Measurements from ENCODE around the gene SDK2.

SDK2 gene

GRCh38 chr17:73609060-73609459 is 35.2 kb downstream of the SDK2 start:
- DNase-seq, result no peak

- no peak for DNase-seq
Measured at GRCh38 chr17:73605444-73605843, 38.8 kb downstream of the SDK2 start.

- DNase-seq, result no peak
Measured at GRCh38 chr17:73604476-73604875, 39.8 kb downstream of the SDK2 start.

GRCh38 chr17:73603971-73604370 is 40.3 kb downstream of the SDK2 start:
- no peak for DNase-seq

- no peak for DNase-seq
Measured at GRCh38 chr17:73600103-73600871, 44.0 kb downstream of the SDK2 start.

GRCh38 chr17:73599599-73599998 is 44.6 kb downstream of the SDK2 start:
- no peak for DNase-seq

GRCh38 chr17:73598212-73598611 is 46.0 kb downstream of the SDK2 start:
- no peak for DNase-seq

- DNase-seq, result no peak
Measured at GRCh38 chr17:73595931-73596330, 48.3 kb downstream of the SDK2 start.

- DNase-seq, result no peak
Measured at GRCh38 chr17:73595479-73595878, 48.8 kb downstream of the SDK2 start.

- no peak for DNase-seq
Measured at GRCh38 chr17:73595068-73595467, 49.2 kb downstream of the SDK2 start.

GRCh38 chr17:73594598-73594997 is 49.6 kb downstream of the SDK2 start:
- no peak for DNase-seq

- DNase-seq, result no peak
Measured at GRCh38 chr17:73594025-73594424, 50.2 kb downstream of the SDK2 start.

- no peak for DNase-seq
Measured at GRCh38 chr17:73593249-73593965, 50.8 kb downstream of the SDK2 start.

GRCh38 chr17:73592501-73592961 is 51.7 kb downstream of the SDK2 start:
- DNase-seq, result no peak

GRCh38 chr17:73592079-73592415 is 52.2 kb downstream of the SDK2 start:
- DNase-seq, result no peak

- DNase-seq, result no peak
Measured at GRCh38 chr17:73591296-73592078, 52.8 kb downstream of the SDK2 start.

GRCh38 chr17:73589363-73589980 is 54.8 kb downstream of the SDK2 start:
- DNase-seq, result no peak

GRCh38 chr17:73588891-73589290 is 55.4 kb downstream of the SDK2 start:
- no peak for DNase-seq

GRCh38 chr17:73588301-73588846 is 55.9 kb downstream of the SDK2 start:
- no peak for DNase-seq

- DNase-seq, result no peak
Measured at GRCh38 chr17:73586921-73587602, 57.2 kb downstream of the SDK2 start.

- DNase-seq, result no peak
Measured at GRCh38 chr17:73586275-73586832, 57.9 kb downstream of the SDK2 start.

- no peak for DNase-seq
Measured at GRCh38 chr17:73585583-73585982, 58.7 kb downstream of the SDK2 start.

All from GF-D8 (cell line).